Left ventricle myocardium inferior (tissue), 1 donor: ENCODE measurements around the gene ID4. TPM values are rescaled to one million over a fixed set of nuclear protein-coding genes. Genes with fewer than 3 reads are reported as not detected.
A peak's percentile ranks its signal among the peaks of the same experiment; 100 is the strongest.

ENCODE experiments used
- DNase-seq: peaks from one replicate; pipeline ENCODE4 v3.0.0-alpha.2; 2020
- H3K27ac ChIP-seq: fragments of 200-600 bp; replicated peaks from 2 replicates; pipeline ENCODE4 v1.8.0; 2021
- H3K27me3 ChIP-seq: fragments of 200-600 bp; 2 replicates; pipeline ENCODE4 v1.8.0; 2021; ENCODE audit warnings: low read depth
- H3K36me3 ChIP-seq: fragments of 200-600 bp; 2 replicates; pipeline ENCODE4 v1.8.0; 2021
- H3K4me1 ChIP-seq: fragments of 200-600 bp; 2 replicates; pipeline ENCODE4 v1.8.0; 2021
- H3K4me3 ChIP-seq: fragments of 200-600 bp; 2 replicates; pipeline ENCODE4 v1.8.0; 2021; ENCODE audit warnings: mild to moderate bottlenecking, moderate library complexity
- H3K9me3 ChIP-seq: fragments of 200-600 bp; replicated peaks from 2 replicates; pipeline ENCODE4 v1.8.0; 2021
- CTCF ChIP-seq: fragments of 200-600 bp; IDR thresholded peaks from 2 replicates; pipeline ENCODE4 v1.8.0; 2021; ENCODE audit warnings: antibody characterized with exemption, mild to moderate bottlenecking, borderline replicate concordance
- intact Hi-C: fragments of 100-400 bp; cut with micrococcal nuclease; formaldehyde crosslinking; loops from one replicate; pipeline ENCODE4 v1.11.0; 2022
- total RNA-seq: library from RNA; stranded (reverse); fragmentation: NEBNext Ultra II Directional; extraction: Animal tissue kit (Norgen Biotek cat#: 25700); gene quantifications from one replicate; pipeline ENCODE4 v1.2.1, GENCODE V29; 2021
- donor health status: DM: no; HTN: yes; CAD: no; lungs with severe emphysema.

Gene ID4
- total RNA-seq, 1 donor from 2014 or later, result 3.0 TPM

GRCh38 chr6:19839237-19839546, 2.0 kb downstream of the ID4 start:
- no peak overlapping the region for H3K27ac ChIP-seq
- peaks cover 72% of the 10 kb centered on the region for H3K27me3 ChIP-seq
- no peaks in the 10 kb centered on the region for H3K9me3 ChIP-seq
- H3K4me3 ChIP-seq, result peak overlapping the region; percentile 77
- H3K36me3 ChIP-seq, result no peaks in the 10 kb centered on the region
- TF ChIP-seq CTCF, result no peak
- intact Hi-C loops, result no loop called here
- H3K4me1 ChIP-seq, result peaks cover 20% of the 10 kb centered on the region
- DNase-seq, result no peak

GRCh38 chr6:19839788-19840187, 2.6 kb downstream of the ID4 start:
- H3K27ac ChIP-seq, result no peak overlapping the region
- no peak for TF ChIP-seq CTCF
- no peak for DNase-seq
- H3K36me3 ChIP-seq, result no peaks in the 10 kb centered on the region
- H3K9me3 ChIP-seq, result no peaks in the 10 kb centered on the region
- peak overlapping the region; percentile 77 for H3K4me3 ChIP-seq
- peaks cover 78% of the 10 kb centered on the region for H3K27me3 ChIP-seq
- peaks cover 20% of the 10 kb centered on the region for H3K4me1 ChIP-seq
- intact Hi-C loops, result no loop called here

- Histone ChIP-seq H3K27ac (no peak overlapping the region), H3K36me3 (no peaks in the 10 kb centered on the region), H3K27me3 (peaks cover 81% of the 10 kb centered on the region), H3K4me3 (no peak overlapping the region), H3K9me3 (no peaks in the 10 kb centered on the region), H3K4me1 (peaks cover 20% of the 10 kb centered on the region)
- no peak for TF ChIP-seq CTCF
- intact Hi-C loops, result no loop called here
- no peak for DNase-seq
Observed at GRCh38 chr6:19841181-19841580, 4.0 kb downstream of the ID4 start.

- intact Hi-C loops, result no loop called here
- DNase-seq, result no peak
- TF ChIP-seq CTCF, result no peak
- Histone ChIP-seq H3K4me3 (no peak overlapping the region), H3K27me3 (peaks cover 73% of the 10 kb centered on the region), H3K36me3 (no peaks in the 10 kb centered on the region), H3K4me1 (peaks cover 20% of the 10 kb centered on the region), H3K27ac (no peak overlapping the region), H3K9me3 (no peaks in the 10 kb centered on the region)
Observed at GRCh38 chr6:19842030-19842615, 5.0 kb downstream of the ID4 start.

GRCh38 chr6:19844689-19845088, 7.5 kb downstream of the ID4 start:
- no peaks in the 10 kb centered on the region for H3K36me3 ChIP-seq
- peaks cover 49% of the 10 kb centered on the region for H3K27me3 ChIP-seq
- H3K27ac ChIP-seq, result no peak overlapping the region
- H3K4me3 ChIP-seq, result no peak overlapping the region
- intact Hi-C loops, result no loop called here
- no peak for TF ChIP-seq CTCF
- no peaks in the 10 kb centered on the region for H3K9me3 ChIP-seq
- no peak for DNase-seq
- H3K4me1 ChIP-seq, result no peaks in the 10 kb centered on the region
